Panc1 (cell line): ENCODE measurements around the gene STK16. TPM values are rescaled to one million over a fixed set of nuclear protein-coding genes. Genes with fewer than 3 reads are reported as not detected.

Source experiments
- ATAC-seq: fragments of 200-7000 bp; cut with Tn5 transposase; 2 replicates; pipeline ENCODE4 v1.9.1; 2020; ENCODE audit warnings: mild to moderate bottlenecking, moderate library complexity
- BruUV-seq: library from RNA; stranded (reverse); fragments of 400-500 nt; replicated peaks from 2 replicates; lab custom pipeline; 2021; lab: Mats Ljungman, UMichigan
- CTCF ChIA-PET: fragments of 300-600 bp; sonication (Branson Sonifier 250); formaldehyde crosslinking; loops from one replicate; lab custom pipeline; 2022; ENCODE audit warnings: antibody characterized with exemption; lab: Charles Lee
- POLR2A ChIA-PET: fragments of 300-600 bp; sonication (Branson Sonifier 250); formaldehyde crosslinking; loops from one replicate; lab custom pipeline; 2022; ENCODE audit warnings: antibody characterized with exemption; lab: Charles Lee
- DNase-seq: peaks from one replicate; pipeline ENCODE4 v3.0.0-alpha.2; 2010; ENCODE audit warnings: low read depth, low spot score
- H3K27ac ChIP-seq: 2 replicates; pipeline ENCODE4 v1.5.1; 2011; ENCODE audit warnings: mild to moderate bottlenecking, low read length, inconsistent platforms
- H3K27me3 ChIP-seq: fragments of 200-500 bp; sonication (Bioruptor generic); 2 replicates; pipeline ENCODE4 v1.6.0; 2014; ENCODE audit warnings: low read length, inconsistent platforms; ENCODE audit not compliant: control insufficient read depth, insufficient read depth
- H3K36me3 ChIP-seq: fragments of 200-500 bp; sonication (Bioruptor generic); 2 replicates; pipeline ENCODE4 v1.5.1; 2014; ENCODE audit warnings: inconsistent platforms, mild to moderate bottlenecking, low read length, moderate library complexity; ENCODE audit not compliant: control insufficient read depth, insufficient read depth
- H3K4me1 ChIP-seq: 2 replicates; pipeline ENCODE4 v1.5.1; 2011; ENCODE audit warnings: inconsistent platforms, mild to moderate bottlenecking, low read length, moderate library complexity; ENCODE audit not compliant: control insufficient read depth, insufficient read depth
- H3K4me3 ChIP-seq, 2 experiments: 2 replicates each; pipeline ENCODE4 v1.5.1; 2011 to 2012; ENCODE audit warnings: low read depth in 2 of 2, low read length in 2 of 2, mild to moderate bottlenecking in 2 of 2, inconsistent platforms in 1 of 2, moderate library complexity in 1 of 2
- H3K9me3 ChIP-seq: fragments of 200-500 bp; sonication (Bioruptor generic); 2 replicates; pipeline ENCODE4 v1.5.1; 2014; ENCODE audit warnings: low read depth, mild to moderate bottlenecking, inconsistent platforms, low read length, moderate library complexity; ENCODE audit not compliant: control insufficient read depth, insufficient read depth
- CTCF ChIP-seq: fragments of 450-650 bp; IDR thresholded peaks from 2 replicates; pipeline ENCODE4 v1.5.1; 2017; ENCODE audit warnings: mild to moderate bottlenecking
- POLR2AphosphoS5 ChIP-seq: IDR thresholded peaks from 2 replicates; pipeline ENCODE4 v1.6.1; 2012; ENCODE audit warnings: mild to moderate bottlenecking, low read depth, low read length, moderate library complexity
- REST ChIP-seq, 2 experiments: IDR thresholded peaks; 2 replicates each; pipeline ENCODE4 v1.6.1; 2011 to 2012; ENCODE audit warnings: low read depth in 2 of 2, control low read depth in 1 of 2, low read length in 1 of 2, mild to moderate bottlenecking in 1 of 2, moderate library complexity in 1 of 2; ENCODE audit not compliant: insufficient read depth in 1 of 2
- SIN3A ChIP-seq: IDR thresholded peaks from 2 replicates; pipeline ENCODE4 v1.6.1; 2012; ENCODE audit warnings: low read depth, mild to moderate bottlenecking, low read length, moderate library complexity, borderline replicate concordance; ENCODE audit not compliant: insufficient read depth
- TCF7L2 ChIP-seq: IDR thresholded peaks from 2 replicates; pipeline ENCODE4 v1.6.1; 2011; ENCODE audit warnings: mild to moderate bottlenecking, low read depth, low read length, inconsistent platforms
- in situ Hi-C: cut with HindIII; loops from 2 replicates; pipeline ENCODE4 v1.10.0; 2016; ENCODE audit warnings: low sequenced_read_pairs, low pct_unique_long_range_greater_than_20kb
- intact Hi-C: fragments of 100-400 bp; cut with micrococcal nuclease; formaldehyde crosslinking; loops from one replicate; pipeline ENCODE4 v1.10.0; 2022; ENCODE audit not compliant: unreplicated experiment
- total RNA-seq: library from RNA; stranded (reverse); gene quantifications from one replicate; pipeline ENCODE4 v1.2.1, GENCODE V29; 2021; ENCODE audit not compliant: unreplicated experiment

The STK16 gene
- total RNA-seq, 1 experiment from 2014 or later: 29.9 TPM

- TF ChIP-seq REST (IDR thresholded peaks at IDR 0.05; ENCODE audit: insufficient read depth in 1 of 2, low read depth in 2 of 2, low read length in 1 of 2): no peak
- no peak for TF ChIP-seq SIN3A
- no peak for TF ChIP-seq TCF7L2
- TF ChIP-seq POLR2AphosphoS5: no peak
- no peak for TF ChIP-seq CTCF
- Histone ChIP-seq H3K9me3 (no peaks in the 10 kb centered on the region), H3K27ac (no peak overlapping the region), H3K27me3 (no peaks in the 10 kb centered on the region), H3K4me1 (peaks cover 8% of the 10 kb centered on the region), H3K36me3 (no peaks in the 10 kb centered on the region; the same call in 1 of the 2 replicates), H3K4me3 (no peak overlapping the region)
- intact Hi-C loops: no loop called here
- DNase-seq (no peak), ATAC-seq (no peak)
- in situ Hi-C loops: no loop called here
- POLR2A ChIA-PET: no interaction called here
- CTCF ChIA-PET: no interaction called here
- no TSS peak for BruUV-seq
These were observed 39.5 kb downstream of the STK16 start for GRCh38 chr2:219284501-219285372.

GRCh38 chr2:219285373-219285735, 40.1 kb downstream of the STK16 start:
- H3K27me3 ChIP-seq: no peaks in the 10 kb centered on the region
- no peak overlapping the region for H3K27ac ChIP-seq
- ATAC-seq: no peak

More at GRCh38 chr2:219285373-219285735, 40.1 kb downstream of the STK16 start:
- BruUV-seq: no TSS peak
- Histone ChIP-seq H3K4me1 (peaks cover 4% of the 10 kb centered on the region; the same call in 1 of the 2 replicates), H3K9me3 (no peaks in the 10 kb centered on the region), H3K4me3 (no peak overlapping the region), H3K36me3 (no peaks in the 10 kb centered on the region; the same call in 1 of the 2 replicates)
- CTCF ChIA-PET: no interaction called here
- no peak for TF ChIP-seq SIN3A
- TF ChIP-seq REST (IDR thresholded peaks at IDR 0.05; ENCODE audit: insufficient read depth in 1 of 2, low read depth in 2 of 2, low read length in 1 of 2): no peak
- TF ChIP-seq TCF7L2: no peak
- TF ChIP-seq POLR2AphosphoS5: no peak
- no peak for TF ChIP-seq CTCF
- in situ Hi-C loops: no loop called here
- POLR2A ChIA-PET: no interaction called here
- intact Hi-C loops: no loop called here
- no peak for DNase-seq
